Activated T-cell treated with anti-CD3 and anti-CD28 coated beads for 4 hours (primary cell): ENCODE measurements around the gene PAK6.

Experiments
- DNase-seq: peaks from one replicate; pipeline ENCODE4 v3.0.0-alpha.2; 2020

The PAK6 gene

GRCh38 chr15:40293905-40294895, 55.3 kb downstream of the PAK6 start:
- DNase-seq = no peak

- DNase-seq = no peak
These were observed 56.4 kb downstream of the PAK6 start for GRCh38 chr15:40295297-40295696.

GRCh38 chr15:40295877-40296560, 57.2 kb downstream of the PAK6 start:
- no peak for DNase-seq

GRCh38 chr15:40296561-40297230, 57.8 kb downstream of the PAK6 start:
- DNase-seq = no peak

GRCh38 chr15:40297356-40297755, 58.5 kb downstream of the PAK6 start:
- no peak for DNase-seq

- no peak for DNase-seq
These were observed 59.5 kb downstream of the PAK6 start for GRCh38 chr15:40298216-40298935.

GRCh38 chr15:40300367-40300766, 61.5 kb downstream of the PAK6 start:
- DNase-seq = no peak

- no peak for DNase-seq
These were observed 61.9 kb downstream of the PAK6 start for GRCh38 chr15:40300771-40301170.

- no peak for DNase-seq
These were observed 62.8 kb downstream of the PAK6 start for GRCh38 chr15:40301467-40302179.

GRCh38 chr15:40302288-40302886, 63.5 kb downstream of the PAK6 start:
- DNase-seq = no peak

- DNase-seq = no peak
These were observed 64.1 kb downstream of the PAK6 start for GRCh38 chr15:40302981-40303380.

- no peak for DNase-seq
These were observed 64.7 kb downstream of the PAK6 start for GRCh38 chr15:40303576-40303975.

GRCh38 chr15:40305281-40305680, 66.4 kb downstream of the PAK6 start:
- no peak for DNase-seq

- DNase-seq = no peak
These were observed 67.5 kb downstream of the PAK6 start for GRCh38 chr15:40306371-40306770.

- DNase-seq = no peak
These were observed 68.0 kb downstream of the PAK6 start for GRCh38 chr15:40306908-40307307.

- peak; percentile 40 for DNase-seq
These were observed 68.8 kb downstream of the PAK6 start, which contains the start of gene PLCB2 for GRCh38 chr15:40307421-40308211. PLCB2 (minus strand) TSS chr15:40307935; CDS start chr15:40307672, 263 bp downstream.

GRCh38 chr15:40309344-40309862, 70.5 kb downstream of the PAK6 start:
- DNase-seq = no peak

- DNase-seq = peak; percentile 38
These were observed 71.4 kb downstream of the PAK6 start for GRCh38 chr15:40310001-40310959.

- no peak for DNase-seq
These were observed 72.1 kb downstream of the PAK6 start for GRCh38 chr15:40310993-40311392.
